ENCODE measurements around the gene SALL2.
"Not testable (repeated sequence)": the region's sequence is repeated elsewhere in the genome, so short reads cannot be mapped to it uniquely, and the experiment has no call there.

SALL2 gene

DNA sequence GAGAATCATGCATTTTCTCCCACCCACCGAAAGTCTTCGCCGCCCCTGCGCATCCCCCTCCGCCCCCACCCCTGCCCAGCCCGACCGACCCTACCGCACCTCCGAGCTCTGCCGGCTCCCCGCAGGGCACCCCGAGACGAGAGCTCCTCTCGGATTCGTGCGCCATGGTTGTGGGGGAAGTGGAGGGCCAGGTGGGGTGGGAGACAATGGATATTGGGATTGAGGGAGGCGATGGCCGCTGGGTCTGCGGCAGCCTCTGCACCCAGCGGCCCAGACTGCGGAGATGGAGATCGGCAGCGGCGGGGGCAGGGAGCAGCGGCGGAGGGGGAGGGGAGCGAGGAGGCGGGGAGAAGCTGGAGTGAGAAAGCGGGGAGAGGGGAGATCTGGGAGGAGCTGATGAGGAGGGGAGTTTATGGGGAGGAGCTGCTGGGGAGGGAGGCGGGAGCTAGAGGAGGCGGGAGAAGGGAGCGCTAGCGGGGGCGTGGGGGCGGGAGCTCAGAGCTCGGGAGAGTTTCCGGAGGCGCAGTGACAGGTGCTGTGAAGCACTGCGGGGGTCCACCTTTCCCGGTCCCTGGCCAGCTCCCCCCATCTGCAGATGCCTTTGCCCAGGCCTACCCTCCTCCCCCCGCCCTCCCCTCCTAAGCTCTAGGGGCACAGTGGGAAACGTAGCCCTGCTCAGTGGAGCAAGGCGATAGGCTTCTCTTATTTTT, at the start of gene SALL2:
TSS of gene SALL2 (minus strand) at position 385 of the 710 bp plus-strand sequence. CDS start at position 166, 219 bp downstream.
- peak; percentile 80 for DNase-seq (ENCODE audit: low read depth)
- peaks cover 10% of the 10 kb centered on the region for H3K27me3 ChIP-seq (replicated peaks; ENCODE audit: control insufficient read depth, insufficient read depth, low read length)
- H3K4me1 ChIP-seq (ENCODE audit: control insufficient read depth, insufficient read depth, low read length): peaks cover 8% of the 10 kb centered on the region
- peak within 1 kb of the TSS; percentile 72 for H3K4me3 ChIP-seq (ENCODE audit: low read length)
- H3K9me3 ChIP-seq (ENCODE audit: control insufficient read depth, low read length): no peaks in the 10 kb centered on the region
- H3K9ac ChIP-seq (ENCODE audit: low read length): peak within 1 kb of the TSS; percentile 28
- H3K36me3 ChIP-seq (ENCODE audit: control insufficient read depth, insufficient read depth, low read length, severe bottlenecking): no peaks in the 10 kb centered on the region

DNA sequence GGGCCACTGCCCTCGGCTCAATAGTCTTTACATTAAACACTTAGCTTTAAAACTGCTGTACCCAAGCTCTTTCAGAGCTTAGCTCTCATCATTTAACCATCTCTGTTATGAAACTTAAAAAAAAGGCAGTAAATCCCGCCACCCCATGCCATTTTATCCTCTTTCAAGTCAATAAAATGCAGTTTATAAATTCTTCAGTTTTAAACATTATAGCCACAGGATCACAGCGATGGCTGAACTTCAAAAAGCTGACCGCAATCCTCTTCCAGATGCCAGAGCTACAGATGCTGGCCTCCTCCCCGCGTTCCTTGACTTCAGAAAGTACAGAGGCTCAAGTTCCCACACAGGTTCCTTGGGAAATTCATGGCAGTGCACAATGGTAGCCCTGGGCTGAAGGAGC, 49.5 kb upstream of the SALL2 start:
- H3K9ac ChIP-seq (ENCODE audit: low read length): no peak overlapping the region
- no peaks in the 10 kb centered on the region for H3K4me1 ChIP-seq (ENCODE audit: control insufficient read depth, insufficient read depth, low read length)
- no peak for DNase-seq (ENCODE audit: low read depth)

DNA sequence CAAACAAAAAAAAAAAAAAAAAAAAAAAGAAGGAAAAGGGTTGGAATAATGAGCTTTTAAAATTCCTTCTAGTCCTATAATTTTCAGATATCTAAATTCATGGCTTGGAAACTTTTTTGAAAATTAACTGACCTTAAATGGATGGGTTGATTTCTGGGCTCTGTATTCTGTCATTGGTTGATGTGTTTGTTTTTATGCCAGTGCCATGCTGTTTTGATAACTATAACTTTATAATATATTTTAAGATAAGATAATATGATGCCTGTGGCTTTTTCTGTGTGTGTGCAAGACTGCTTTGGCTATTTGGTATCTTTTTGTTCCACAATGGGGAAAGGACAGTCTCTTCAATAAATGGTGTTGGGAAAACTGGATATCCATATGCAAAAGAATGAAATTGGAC, 46.5 kb upstream of the SALL2 start:
- H3K36me3 ChIP-seq (ENCODE audit: control insufficient read depth, insufficient read depth, low read length, severe bottlenecking): no peaks in the 10 kb centered on the region
- no peak overlapping the region for H3K4me3 ChIP-seq (ENCODE audit: low read length)
- H3K9ac ChIP-seq (ENCODE audit: low read length): no peak overlapping the region
- H3K4me1 ChIP-seq (ENCODE audit: control insufficient read depth, insufficient read depth, low read length): no peaks in the 10 kb centered on the region
- no peak for DNase-seq (ENCODE audit: low read depth)
- peaks cover 7% of the 10 kb centered on the region for H3K9me3 ChIP-seq (ENCODE audit: control insufficient read depth, low read length)
- peaks cover 14% of the 10 kb centered on the region for H3K27me3 ChIP-seq (replicated peaks; ENCODE audit: control insufficient read depth, insufficient read depth, low read length)

More for the DNA sequence above, 49.5 kb upstream of the SALL2 start:
- no peaks in the 10 kb centered on the region for H3K36me3 ChIP-seq (ENCODE audit: control insufficient read depth, insufficient read depth, low read length, severe bottlenecking)
- peaks cover 7% of the 10 kb centered on the region for H3K9me3 ChIP-seq (ENCODE audit: control insufficient read depth, low read length)
- H3K4me3 ChIP-seq (ENCODE audit: low read length): no peak overlapping the region
- peaks cover 8% of the 10 kb centered on the region for H3K27me3 ChIP-seq (replicated peaks; ENCODE audit: control insufficient read depth, insufficient read depth, low read length)

DNA sequence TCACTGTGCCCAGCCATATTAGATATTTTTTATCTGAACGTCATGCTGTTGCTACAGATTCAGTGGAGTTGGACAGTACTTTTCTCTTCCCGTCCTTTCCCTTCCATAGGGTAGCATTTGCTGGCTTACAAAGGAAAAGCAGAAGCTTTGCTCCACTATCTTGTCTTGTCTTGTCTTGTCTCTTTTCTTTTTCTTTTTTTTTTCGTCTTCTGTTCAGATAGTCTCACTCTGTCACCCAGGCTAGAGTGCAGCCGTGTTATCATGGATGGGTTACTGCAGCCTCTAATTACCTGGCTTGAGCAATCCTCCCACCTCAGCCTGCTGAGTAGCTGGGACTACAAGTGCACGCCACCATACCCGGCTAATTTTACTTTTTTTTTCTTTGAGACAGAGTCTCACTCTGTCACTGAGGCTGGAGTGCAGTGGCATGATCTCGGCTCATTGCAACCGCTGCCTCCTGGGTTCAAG, 32.6 kb upstream of the SALL2 start:
- no peak overlapping the region for H3K9ac ChIP-seq (ENCODE audit: low read length)
- H3K4me3 ChIP-seq (ENCODE audit: low read length): no peak overlapping the region
- no peaks in the 10 kb centered on the region for H3K9me3 ChIP-seq (ENCODE audit: control insufficient read depth, low read length)
- no peaks in the 10 kb centered on the region for H3K36me3 ChIP-seq (ENCODE audit: control insufficient read depth, insufficient read depth, low read length, severe bottlenecking)
- H3K27me3 ChIP-seq (replicated peaks; ENCODE audit: control insufficient read depth, insufficient read depth, low read length): peaks cover under 1% of the 10 kb centered on the region
- no peak for DNase-seq (ENCODE audit: low read depth)
- H3K4me1 ChIP-seq (ENCODE audit: control insufficient read depth, insufficient read depth, low read length): peaks cover 4% of the 10 kb centered on the region

DNA sequence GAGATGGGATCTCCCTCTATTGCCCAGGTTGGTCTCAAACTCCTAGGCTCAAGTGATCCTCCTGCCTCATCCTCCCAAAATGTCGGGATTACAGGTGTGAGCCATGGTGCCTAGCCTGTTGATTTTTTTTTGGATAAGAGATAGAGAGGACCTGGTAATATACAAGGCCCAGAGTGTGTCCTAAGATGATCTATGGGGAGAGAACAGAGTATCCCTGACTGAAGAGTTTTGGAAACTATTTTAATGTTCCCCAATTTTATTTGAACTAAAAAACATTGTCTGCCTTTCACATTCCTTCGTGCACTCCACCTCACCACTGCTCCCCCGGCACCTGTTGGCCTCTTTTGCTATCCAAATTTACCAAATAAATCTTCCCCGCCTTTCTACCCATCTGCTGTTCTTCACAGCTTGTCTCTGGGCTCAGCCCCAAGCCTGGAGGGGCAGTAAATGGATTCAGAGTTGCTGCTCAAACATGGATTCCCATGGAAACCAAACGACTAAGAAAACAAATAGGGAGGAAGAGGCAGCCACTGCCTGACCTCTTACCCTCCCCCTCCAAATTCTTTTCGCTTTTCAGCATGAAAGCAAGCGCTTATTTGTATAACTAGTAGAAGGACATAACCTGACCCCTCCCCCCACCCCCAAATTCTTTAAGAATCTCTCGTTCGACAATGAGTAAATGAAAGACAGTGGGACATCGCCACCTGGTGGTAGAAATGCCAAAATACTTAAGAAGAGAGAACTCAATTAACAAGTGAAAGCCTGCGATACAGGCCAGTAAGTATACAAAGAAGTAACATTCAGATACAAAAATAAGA, 31.1 kb upstream of the SALL2 start:
- H3K36me3 ChIP-seq (ENCODE audit: control insufficient read depth, insufficient read depth, low read length, severe bottlenecking): no peaks in the 10 kb centered on the region
- no peak overlapping the region for H3K9ac ChIP-seq (ENCODE audit: low read length)
- DNase-seq (ENCODE audit: low read depth): peak; percentile 97
- no peaks in the 10 kb centered on the region for H3K27me3 ChIP-seq (replicated peaks; ENCODE audit: control insufficient read depth, insufficient read depth, low read length)
- peak overlapping the region; percentile 76 for H3K4me3 ChIP-seq (ENCODE audit: low read length)
- H3K9me3 ChIP-seq (ENCODE audit: control insufficient read depth, low read length): no peaks in the 10 kb centered on the region
- peaks cover 4% of the 10 kb centered on the region for H3K4me1 ChIP-seq (ENCODE audit: control insufficient read depth, insufficient read depth, low read length)

DNA sequence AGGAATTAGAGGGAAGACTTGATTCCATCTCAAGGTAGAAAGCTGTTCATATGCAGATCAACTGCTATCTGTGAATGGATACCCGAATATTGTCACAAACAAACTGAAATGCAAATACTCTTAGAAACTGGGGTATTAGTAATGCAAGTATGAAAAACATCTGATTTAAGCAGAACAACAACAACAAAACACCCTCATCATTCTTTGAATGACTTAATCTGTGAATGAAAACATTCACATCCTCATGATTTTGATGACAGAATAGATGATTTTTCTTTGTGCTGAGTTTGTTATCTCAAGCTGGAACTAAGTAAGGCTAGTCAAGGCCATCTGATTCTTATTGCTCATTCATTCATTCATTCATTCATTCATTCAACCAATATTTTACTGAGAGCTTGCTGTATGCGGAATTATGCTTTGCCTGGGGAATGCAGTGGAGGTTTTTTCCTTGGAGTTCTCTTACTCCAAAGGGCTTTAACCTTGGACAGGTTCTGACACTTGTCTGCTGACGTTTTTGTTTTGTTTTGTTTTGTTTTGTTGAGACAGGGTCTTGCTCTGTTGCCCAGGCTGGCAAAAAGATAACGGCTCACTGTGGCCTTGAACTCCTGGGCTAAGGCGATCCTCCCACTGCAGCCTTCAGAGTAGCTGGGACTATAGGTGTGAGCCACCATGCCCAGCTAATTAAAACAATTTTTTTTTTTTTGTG, 30.4 kb upstream of the SALL2 start:
- no peaks in the 10 kb centered on the region for H3K27me3 ChIP-seq (replicated peaks; ENCODE audit: control insufficient read depth, insufficient read depth, low read length)
- H3K4me3 ChIP-seq (ENCODE audit: low read length): no peak overlapping the region
- peaks cover 4% of the 10 kb centered on the region for H3K4me1 ChIP-seq (ENCODE audit: control insufficient read depth, insufficient read depth, low read length)
- no peak overlapping the region for H3K9ac ChIP-seq (ENCODE audit: low read length)
- DNase-seq (ENCODE audit: low read depth): peak; percentile 4
- no peaks in the 10 kb centered on the region for H3K36me3 ChIP-seq (ENCODE audit: control insufficient read depth, insufficient read depth, low read length, severe bottlenecking)
- no peaks in the 10 kb centered on the region for H3K9me3 ChIP-seq (ENCODE audit: control insufficient read depth, low read length)

DNA sequence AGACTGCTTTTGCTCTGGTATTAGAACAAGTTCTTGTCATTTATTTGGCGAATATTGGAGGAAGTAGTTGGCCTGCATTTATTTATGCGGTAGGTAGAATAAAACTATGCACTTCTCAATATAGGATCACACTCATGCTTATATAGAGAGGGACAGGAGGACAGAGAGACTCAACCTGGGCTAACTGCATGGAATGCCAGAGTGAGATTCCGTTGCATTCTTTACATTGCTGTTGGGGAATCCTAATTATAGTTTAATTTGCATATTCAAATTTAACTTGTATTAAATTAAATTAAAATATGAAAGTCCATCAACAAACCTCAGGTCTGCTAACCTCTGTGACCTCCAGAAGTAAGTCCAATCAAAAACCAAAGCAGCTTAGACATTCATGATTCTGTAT, 27.1 kb upstream of the SALL2 start:
- Histone ChIP-seq H3K9me3 (ENCODE audit: control insufficient read depth, low read length) (no peaks in the 10 kb centered on the region), H3K4me1 (ENCODE audit: control insufficient read depth, insufficient read depth, low read length) (peaks cover 4% of the 10 kb centered on the region), H3K9ac (ENCODE audit: low read length) (no peak overlapping the region), H3K36me3 (ENCODE audit: control insufficient read depth, insufficient read depth, low read length, severe bottlenecking) (no peaks in the 10 kb centered on the region), H3K4me3 (ENCODE audit: low read length) (no peak overlapping the region), H3K27me3 (replicated peaks; ENCODE audit: control insufficient read depth, insufficient read depth, low read length) (no peaks in the 10 kb centered on the region)
- no peak for DNase-seq (ENCODE audit: low read depth)

DNA sequence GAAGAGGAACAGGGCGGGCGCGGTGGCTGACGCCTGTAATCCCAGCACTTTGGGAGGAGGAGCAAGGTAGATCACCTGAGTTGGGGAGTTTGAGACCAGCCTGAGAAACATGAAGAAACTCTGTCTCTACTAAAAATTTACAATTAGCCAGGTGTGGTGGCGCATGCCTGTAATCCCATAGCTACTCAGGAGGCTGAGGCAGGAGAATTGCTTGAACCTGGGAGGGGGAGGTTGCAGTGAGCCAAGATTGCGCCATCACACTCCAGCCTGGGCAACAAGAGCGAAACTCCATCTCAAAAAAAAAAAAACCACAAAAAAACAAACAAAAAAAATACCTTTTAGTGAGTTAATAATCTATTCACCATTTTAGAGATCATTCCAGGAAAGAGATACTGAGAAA, 18.4 kb upstream of the SALL2 start:
- not testable (repeated sequence) for H3K4me3 ChIP-seq (ENCODE audit: low read length); DNase-seq (ENCODE audit: low read depth); H3K9ac ChIP-seq (ENCODE audit: low read length); H3K9me3 ChIP-seq (ENCODE audit: control insufficient read depth, low read length); H3K4me1 ChIP-seq (ENCODE audit: control insufficient read depth, insufficient read depth, low read length); H3K36me3 ChIP-seq (ENCODE audit: control insufficient read depth, insufficient read depth, low read length, severe bottlenecking)
- H3K27me3 ChIP-seq (replicated peaks; ENCODE audit: control insufficient read depth, insufficient read depth, low read length): peaks cover 11% of the 10 kb centered on the region

DNA sequence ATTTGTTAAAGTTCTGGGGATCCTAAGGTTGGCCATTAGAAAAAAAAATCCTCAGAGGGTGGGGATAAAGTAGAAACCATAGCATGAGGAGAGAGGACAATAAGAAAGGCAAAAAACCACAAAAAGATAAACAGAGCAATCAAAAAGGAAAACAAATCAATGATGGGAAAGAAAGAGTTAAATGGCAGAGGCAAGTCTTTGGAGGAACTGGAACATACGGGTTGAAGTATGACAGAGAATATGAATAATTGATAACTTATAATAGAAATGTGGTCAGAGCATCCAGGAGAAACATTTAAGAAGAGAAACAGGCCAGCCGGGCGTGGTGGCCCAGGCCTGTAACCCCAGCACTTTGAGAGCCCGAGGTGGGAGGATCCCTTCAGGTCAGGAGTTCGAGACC, 17.8 kb upstream of the SALL2 start:
- DNase-seq (ENCODE audit: low read depth): no peak
- peaks cover 17% of the 10 kb centered on the region for H3K27me3 ChIP-seq (replicated peaks; ENCODE audit: control insufficient read depth, insufficient read depth, low read length)
- H3K4me1 ChIP-seq (ENCODE audit: control insufficient read depth, insufficient read depth, low read length): no peaks in the 10 kb centered on the region
- no peaks in the 10 kb centered on the region for H3K9me3 ChIP-seq (ENCODE audit: control insufficient read depth, low read length)
- H3K4me3 ChIP-seq (ENCODE audit: low read length): no peak overlapping the region
- no peaks in the 10 kb centered on the region for H3K36me3 ChIP-seq (ENCODE audit: control insufficient read depth, insufficient read depth, low read length, severe bottlenecking)
- no peak overlapping the region for H3K9ac ChIP-seq (ENCODE audit: low read length)

DNA sequence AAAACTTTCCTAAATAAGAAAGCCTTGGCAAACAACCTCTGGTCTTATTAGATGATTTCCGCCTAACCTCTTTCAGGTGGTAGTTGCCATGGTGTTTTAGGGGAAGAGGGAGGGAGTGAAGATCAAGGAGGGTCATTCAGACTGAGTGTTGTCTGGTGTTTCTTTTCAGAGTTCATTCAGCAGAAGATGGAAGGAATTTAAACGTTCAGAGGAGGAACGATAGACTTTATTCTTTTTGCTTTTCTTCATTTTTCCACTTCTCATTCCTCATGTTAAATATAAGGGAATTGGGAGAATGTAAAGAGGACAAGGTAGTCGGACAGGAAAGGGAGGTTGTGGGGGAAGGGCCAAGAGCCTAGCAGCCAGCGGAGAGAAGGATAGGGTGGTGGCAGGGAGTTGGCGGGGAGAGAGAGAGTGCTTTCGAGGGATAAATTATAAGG, 17.4 kb upstream of the SALL2 start:
- no peaks in the 10 kb centered on the region for H3K4me1 ChIP-seq (ENCODE audit: control insufficient read depth, insufficient read depth, low read length)
- DNase-seq (ENCODE audit: low read depth): no peak
- no peak overlapping the region for H3K9ac ChIP-seq (ENCODE audit: low read length)
- no peaks in the 10 kb centered on the region for H3K9me3 ChIP-seq (ENCODE audit: control insufficient read depth, low read length)
- H3K36me3 ChIP-seq (ENCODE audit: control insufficient read depth, insufficient read depth, low read length, severe bottlenecking): no peaks in the 10 kb centered on the region
- H3K4me3 ChIP-seq (ENCODE audit: low read length): no peak overlapping the region
- H3K27me3 ChIP-seq (replicated peaks; ENCODE audit: control insufficient read depth, insufficient read depth, low read length): peaks cover 21% of the 10 kb centered on the region
